WTC11 (cell line): ENCODE measurements around the gene ASXL3.

Experiments used
- CTCF ChIP-seq: fragments of 200-600 bp; IDR thresholded peaks from 2 replicates; pipeline ENCODE4 v1.8.0; 2022; ENCODE audit warnings: antibody characterized with exemption
- ELF4 ChIP-seq: sonication (generic); formaldehyde crosslinking; IDR thresholded peaks from 2 replicates; pipeline ENCODE4 v1.8.1; 2022; ENCODE audit warnings: low read depth, mild to moderate bottlenecking, moderate library complexity, missing genetic modification reagents
- NR3C1 ChIP-seq: sonication (generic); formaldehyde crosslinking; conservative IDR thresholded peaks from 2 replicates; pipeline ENCODE4 v1.8.1; 2023; ENCODE audit warnings: low read depth, mild to moderate bottlenecking, missing genetic modification reagents
- TEAD4 ChIP-seq: sonication (generic); formaldehyde crosslinking; IDR thresholded peaks from 2 replicates; pipeline ENCODE4 v1.8.0; 2022; ENCODE audit warnings: mild to moderate bottlenecking, missing genetic modification reagents

- TF ChIP-seq NR3C1 = no peak
- TF ChIP-seq CTCF = no peak
- TF ChIP-seq ELF4 (CRISPR knock-in tag) = no peak
- TF ChIP-seq TEAD4 (CRISPR knock-in tag) = no peak
Measured at GRCh38 chr18:33750366-33750765, 172.3 kb downstream of the ASXL3 start.
